Measurements from ENCODE around the gene KYNU.

KYNU gene

GRCh38 chr2:142973160-142973821, 95.8 kb downstream of the KYNU start:
- no peak for DNase-seq

DNA sequence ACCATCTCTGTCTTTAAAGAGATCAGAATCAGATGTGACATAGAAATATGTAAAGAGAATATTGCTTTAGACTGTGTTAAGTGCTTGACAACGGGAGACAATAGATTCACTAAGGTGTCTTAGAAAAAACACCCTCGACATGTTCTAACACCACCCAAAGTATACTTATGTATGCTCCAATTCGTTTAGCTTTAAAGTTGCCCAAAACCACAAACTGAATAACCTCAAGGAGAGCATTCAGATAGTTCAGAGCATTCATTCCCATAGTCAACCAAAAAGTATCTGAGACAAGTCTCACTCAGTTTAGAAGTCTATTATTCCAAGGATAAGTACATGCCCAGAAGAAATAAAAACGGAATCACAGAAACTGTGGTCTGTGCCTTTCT, 96.4 kb downstream of the KYNU start:
- no peak for DNase-seq

- no peak for DNase-seq
Measured at GRCh38 chr2:142974288-142975024, 97.0 kb downstream of the KYNU start.

DNA sequence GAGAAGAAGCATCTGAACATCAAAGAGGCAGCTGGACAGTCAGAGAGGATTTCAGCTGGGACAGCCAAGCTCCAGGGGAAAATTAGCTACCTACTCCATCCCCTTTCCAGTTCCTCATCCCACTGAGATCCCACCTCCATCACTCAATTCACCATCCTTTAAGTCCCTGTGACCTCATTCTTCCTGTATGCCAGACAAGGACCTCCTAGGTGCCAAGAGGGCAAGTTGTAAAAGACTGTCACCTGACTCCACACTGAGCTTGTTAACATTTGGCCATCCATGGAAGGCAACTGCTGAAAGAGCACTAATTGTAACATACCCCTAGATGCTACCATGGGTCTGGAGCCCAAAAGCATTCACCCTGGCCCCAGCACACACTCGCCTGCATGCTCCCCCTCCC, 97.8 kb downstream of the KYNU start:
- DNase-seq: no peak

DNA sequence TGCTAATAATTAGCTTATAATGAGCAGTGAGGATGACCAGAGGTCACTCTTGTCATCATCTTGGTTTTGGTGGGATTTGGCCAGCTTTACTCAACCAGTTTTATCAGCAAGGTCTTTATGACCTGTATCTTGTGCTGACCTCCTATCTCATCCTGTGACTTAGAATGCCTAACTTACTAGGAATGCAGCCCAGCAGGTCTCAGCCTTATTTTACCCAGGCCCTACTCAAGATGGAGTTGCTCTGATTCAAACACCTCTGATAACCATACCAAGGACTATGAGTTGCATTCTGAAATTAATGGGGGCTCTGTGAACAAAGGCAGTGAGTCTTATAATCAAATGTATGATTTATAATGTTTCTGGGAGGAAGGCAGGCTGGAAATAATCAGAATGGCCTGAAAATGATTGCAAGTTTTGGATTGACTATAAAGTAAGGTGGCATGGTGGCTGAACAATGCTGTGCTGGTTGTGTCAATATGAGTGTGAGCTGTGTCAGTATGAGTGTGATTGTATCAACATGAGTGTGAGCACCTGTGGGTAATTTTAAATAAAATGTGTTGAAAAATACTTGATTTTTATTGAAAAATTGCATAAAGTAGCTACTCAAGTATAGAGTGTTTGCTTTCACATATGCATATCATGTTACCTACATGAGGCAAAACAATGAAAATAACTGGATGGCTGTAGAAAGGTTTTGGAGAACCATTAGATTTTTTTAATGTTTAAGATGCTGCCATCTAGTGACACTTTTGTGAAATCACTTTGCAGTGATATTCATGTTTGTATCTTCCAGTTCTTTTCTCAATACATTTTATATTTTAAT, 103.0 kb downstream of the KYNU start:
- DNase-seq: no peak

- DNase-seq: no peak
Measured at GRCh38 chr2:142981069-142981378, 103.6 kb downstream of the KYNU start.

DNA sequence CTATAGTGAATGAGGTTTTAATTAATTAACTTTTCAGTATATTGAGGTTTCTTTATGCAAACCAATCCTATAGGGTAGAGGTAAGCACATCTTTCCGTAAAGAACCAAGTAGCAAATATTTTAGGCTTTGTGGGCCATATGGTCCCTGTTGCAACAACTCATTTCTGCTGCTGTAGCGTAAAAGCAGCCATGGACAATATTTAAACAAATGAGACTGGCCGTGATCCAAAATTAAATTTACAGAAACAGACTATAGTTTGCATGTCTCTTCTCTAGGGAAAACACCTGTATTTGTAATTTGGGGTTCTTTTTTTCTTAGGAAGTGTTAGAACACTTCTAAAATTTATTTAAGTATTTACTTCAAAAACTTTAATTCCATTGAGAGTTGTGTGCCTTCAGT, 104.3 kb downstream of the KYNU start:
- DNase-seq: no peak

GRCh38 chr2:142983174-142983573, 105.7 kb downstream of the KYNU start:
- DNase-seq: no peak

DNA sequence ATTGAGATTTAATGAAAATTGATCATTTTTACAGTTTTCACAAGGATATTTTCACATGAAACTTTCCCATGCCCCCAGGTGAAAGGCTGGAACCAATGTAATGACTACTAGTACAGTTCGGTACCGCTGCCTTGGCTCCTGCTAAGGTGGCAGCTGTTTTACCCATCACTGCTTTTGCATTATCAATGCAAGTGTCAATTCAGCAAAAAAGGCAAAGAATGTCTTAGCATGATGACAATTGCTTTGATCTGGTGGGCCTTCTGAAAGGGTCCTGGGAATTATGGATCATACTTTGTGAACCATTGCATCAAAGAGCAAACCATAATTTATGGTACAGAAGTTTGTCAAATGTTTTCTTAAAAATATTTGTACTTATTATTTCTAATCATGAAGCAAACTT, 107.2 kb downstream of the KYNU start:
- DNase-seq: no peak

DNA sequence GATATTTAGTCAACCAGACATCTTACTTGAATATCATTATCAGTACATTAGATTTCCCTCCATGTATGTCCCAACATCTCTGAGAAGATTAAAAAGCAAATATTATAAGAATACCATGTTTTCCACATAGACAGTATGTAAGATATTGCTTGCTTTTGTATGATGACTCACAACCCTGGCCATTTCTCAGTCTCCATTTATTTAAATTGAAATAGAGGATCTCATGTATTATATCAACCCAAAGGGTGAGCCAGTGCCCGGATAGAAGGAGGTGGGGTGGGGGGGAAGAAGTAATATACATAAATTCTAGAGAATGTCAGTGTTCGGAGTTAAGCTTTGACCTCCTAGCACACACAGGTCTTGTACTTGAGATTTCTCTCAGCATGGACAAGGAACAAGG, 109.6 kb downstream of the KYNU start:
- DNase-seq: no peak

- DNase-seq: no peak
Measured at GRCh38 chr2:142989273-142990204, 112.1 kb downstream of the KYNU start.

GRCh38 chr2:142991295-142991694, 113.8 kb downstream of the KYNU start:
- DNase-seq: no peak

DNA sequence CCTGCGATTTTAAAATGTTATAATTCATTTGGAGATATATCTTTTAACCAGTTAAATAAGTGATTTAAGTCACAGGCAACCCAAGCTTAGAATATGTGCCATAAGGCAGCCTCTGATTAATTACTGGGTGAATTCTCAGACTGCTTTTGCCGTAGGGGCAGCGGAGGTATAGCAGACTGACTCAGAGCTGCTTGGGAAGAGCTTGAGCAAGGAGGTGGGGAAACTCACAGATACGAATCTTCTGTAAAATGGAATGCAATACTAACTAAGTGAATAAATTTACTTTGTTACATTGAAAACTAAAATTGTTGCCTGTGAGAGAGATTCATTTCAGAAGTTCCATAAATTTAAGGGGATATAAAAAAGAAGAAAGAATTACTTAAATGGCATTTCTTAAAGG, 115.4 kb downstream of the KYNU start:
- no peak for DNase-seq

GRCh38 chr2:142993771-142994170, 116.3 kb downstream of the KYNU start:
- DNase-seq: no peak

DNA sequence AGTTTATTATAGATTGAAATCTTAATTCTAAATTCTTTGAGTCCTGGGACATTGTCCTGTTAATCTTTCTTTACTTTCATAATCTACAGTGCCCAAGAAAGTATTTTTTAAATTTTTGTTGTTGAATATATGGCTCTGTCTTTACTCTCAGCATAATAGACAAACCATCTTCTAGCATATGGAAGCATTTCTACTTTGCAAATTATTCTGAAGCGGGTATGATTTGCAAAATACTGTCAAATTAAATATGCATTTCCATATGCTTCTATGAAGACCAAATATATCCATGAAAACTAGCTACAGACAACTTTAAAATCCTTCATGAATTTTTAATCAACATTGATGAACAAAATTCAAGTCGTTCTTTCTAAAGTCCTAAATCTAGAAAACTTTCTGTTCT, 117.2 kb downstream of the KYNU start:
- DNase-seq: no peak

GRCh38 chr2:142997231-142997630, 119.8 kb downstream of the KYNU start:
- DNase-seq: no peak

DNA sequence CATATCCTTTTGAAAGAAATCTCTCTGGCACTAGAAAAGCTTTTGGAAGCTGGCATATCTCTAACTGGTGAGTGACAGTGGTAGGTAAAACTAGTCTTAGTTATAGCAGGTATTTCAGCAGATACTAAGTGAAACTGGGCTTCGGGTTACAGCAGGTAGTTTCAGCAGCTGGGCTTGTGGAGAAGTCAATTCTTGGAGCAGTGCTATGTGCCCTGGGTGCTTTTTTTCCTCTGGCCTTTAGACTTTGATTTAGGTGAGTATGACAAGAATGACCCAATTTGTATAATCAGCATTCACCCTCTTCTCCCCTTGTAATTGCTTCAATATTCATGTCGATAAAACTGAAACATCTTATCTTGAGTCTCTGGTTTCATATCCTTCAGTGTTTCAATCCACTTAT, 123.1 kb downstream of the KYNU start:
- no peak for DNase-seq

- DNase-seq: no peak
Measured at GRCh38 chr2:143001501-143001900, 124.0 kb downstream of the KYNU start.

DNA sequence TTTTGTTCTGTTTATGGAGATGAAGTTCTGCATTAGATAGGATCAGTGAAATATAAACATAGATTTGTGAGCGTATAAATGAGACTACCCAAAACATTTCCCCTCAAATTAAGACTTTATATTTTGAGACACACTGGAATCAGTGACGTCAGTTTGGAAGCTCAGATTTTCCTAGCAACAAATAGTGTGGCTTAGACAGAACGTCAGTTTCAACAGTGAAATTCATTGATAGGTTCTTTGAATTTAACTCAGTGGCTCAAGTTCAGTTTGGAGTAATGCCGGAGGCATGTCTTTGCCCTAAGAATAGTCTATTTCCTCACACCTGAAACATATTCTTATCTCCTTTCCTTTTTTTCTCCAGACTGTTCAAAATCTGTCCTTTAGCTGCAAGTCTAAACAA, 138.2 kb downstream of the KYNU start:
- DNase-seq: no peak

- DNase-seq: no peak
Measured at GRCh38 chr2:143026411-143027054, 149.1 kb downstream of the KYNU start.

GRCh38 chr2:143029141-143029540, 151.7 kb downstream of the KYNU start:
- no peak for DNase-seq

DNA sequence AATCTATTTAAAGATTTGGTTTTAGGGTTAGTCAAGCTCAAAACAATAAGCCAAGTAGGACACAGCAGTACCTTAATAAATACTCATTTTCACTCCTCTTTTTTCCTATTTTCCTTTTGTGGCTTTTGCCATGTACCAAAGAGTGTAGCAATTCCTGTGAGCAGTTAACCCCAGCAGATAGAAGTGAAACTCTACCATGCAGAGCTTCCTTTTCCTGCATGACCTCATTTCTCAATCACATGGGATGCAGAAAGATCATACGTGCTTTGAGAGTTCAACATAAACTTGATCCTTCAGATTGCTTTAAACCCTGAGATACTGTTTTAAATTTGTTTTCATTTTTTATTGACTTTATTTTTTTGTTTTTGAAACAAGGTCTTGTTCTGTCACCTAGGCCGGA, 152.7 kb downstream of the KYNU start:
- no peak for DNase-seq

Measured in activated CD8-positive, alpha-beta memory T cell treated with anti-CD3 and anti-CD28 coated beads for 24 hours (primary cell).